HFF-Myc (cell line): ENCODE results near the gene C5orf47.

Experiments
- DNase-seq: peaks from one replicate; pipeline ENCODE4 v3.0.0-alpha.2; 2011; ENCODE audit warnings: low read depth; ENCODE audit errors: extremely low read depth
- H3K4me3 ChIP-seq: replicated peaks from 2 replicates; pipeline ENCODE4 v1.5.1; 2011; ENCODE audit warnings: low read depth, mild to moderate bottlenecking, control low read depth, low read length
- CTCF ChIP-seq: IDR thresholded peaks from 2 replicates; pipeline ENCODE4 v1.5.1; 2012; ENCODE audit warnings: mild to moderate bottlenecking, low read depth, low read length, control low read depth; ENCODE audit errors: missing control alignments

C5orf47 gene

GRCh38 chr5:173946323-173946722, 42.6 kb upstream of the C5orf47 start:
- TF ChIP-seq CTCF, result no peak
- DNase-seq, result no peak
- no peak overlapping the region for H3K4me3 ChIP-seq

DNA sequence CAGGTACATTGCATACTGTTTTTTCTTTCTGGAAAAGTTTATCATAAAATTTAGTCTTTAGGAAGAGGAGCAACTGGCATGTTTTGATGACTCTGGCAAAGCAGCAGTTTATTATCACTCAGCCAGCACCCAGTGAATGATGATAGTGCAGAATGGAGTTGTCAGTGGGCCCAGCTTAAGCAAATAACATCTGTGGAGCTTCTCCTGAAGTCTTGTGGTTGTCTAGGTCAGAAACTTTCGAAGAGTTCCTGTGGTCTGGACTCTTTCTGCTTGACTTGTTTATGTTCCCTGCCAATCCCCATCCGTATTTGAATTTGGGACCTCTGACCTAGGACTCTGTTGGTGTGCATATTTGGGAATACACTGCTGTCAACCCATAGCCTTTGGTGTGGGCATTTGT, 38.1 kb upstream of the C5orf47 start:
- no peak overlapping the region for H3K4me3 ChIP-seq
- no peak for DNase-seq
- TF ChIP-seq CTCF, result no peak

- TF ChIP-seq CTCF, result no peak
- H3K4me3 ChIP-seq, result no peak overlapping the region
- no peak for DNase-seq
These were observed 35.4 kb upstream of the C5orf47 start for GRCh38 chr5:173953528-173954090.

- no peak for TF ChIP-seq CTCF
- DNase-seq, result no peak
- H3K4me3 ChIP-seq, result no peak overlapping the region
These were observed 34.1 kb upstream of the C5orf47 start for GRCh38 chr5:173954671-173955521.

GRCh38 chr5:173960986-173961385, 28.0 kb upstream of the C5orf47 start:
- H3K4me3 ChIP-seq, result no peak overlapping the region
- no peak for DNase-seq
- no peak for TF ChIP-seq CTCF

- H3K4me3 ChIP-seq, result no peak overlapping the region
- no peak for TF ChIP-seq CTCF
- DNase-seq, result no peak
These were observed 27.6 kb upstream of the C5orf47 start for GRCh38 chr5:173961418-173961817.
